GM21526 (cell line): ENCODE data around the gene CELF4.
"Not testable (repeated sequence)": the region's sequence is repeated elsewhere in the genome, so short reads cannot be mapped to it uniquely, and the experiment has no call there.

ENCODE experiments used
- ATAC-seq: cut with Tn5 transposase; IDR thresholded peaks from one replicate; pipeline ENCODE4 v1.9.1; 2021; ENCODE audit warnings: moderate library complexity; ENCODE audit not compliant: unreplicated experiment, low FRiP score

The CELF4 gene

GRCh38 chr18:37481072-37481471 lies 84.5 kb downstream of the CELF4 start:
- ATAC-seq, result no peak

DNA sequence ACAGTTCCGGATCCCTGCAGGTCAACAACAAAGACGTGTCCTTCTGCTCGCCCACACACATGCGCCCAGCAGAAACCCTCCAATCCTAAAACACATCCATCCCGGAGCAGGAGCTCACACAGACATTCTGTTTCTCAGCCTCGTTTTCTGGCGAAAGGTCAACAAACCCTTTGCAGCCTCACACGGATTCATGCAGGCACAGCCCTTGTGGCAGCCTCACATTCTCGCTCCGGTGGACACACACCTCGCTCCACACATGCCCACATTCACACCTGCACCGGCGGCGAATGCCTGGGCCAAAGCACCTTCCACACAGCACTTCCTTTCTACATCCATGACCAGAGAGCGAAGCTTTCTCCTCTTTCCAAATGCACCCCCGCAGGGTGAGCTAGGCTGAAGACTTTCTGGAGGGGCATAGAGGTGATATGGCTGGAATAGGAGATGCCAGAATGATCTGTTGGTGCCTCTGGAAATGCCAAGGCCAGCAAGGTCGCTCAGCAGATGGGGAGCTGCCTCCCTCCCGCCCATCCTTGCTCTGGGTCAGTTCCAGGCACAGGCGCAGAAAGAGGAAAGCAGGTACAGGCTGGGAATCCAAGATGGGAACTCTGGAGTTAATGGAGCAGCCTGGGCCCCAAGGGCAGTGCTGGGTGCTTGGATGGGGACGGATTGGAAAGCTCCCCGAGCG lies 88.8 kb downstream of the CELF4 start:
- no peak for ATAC-seq

- no peak for ATAC-seq
These were observed 89.4 kb downstream of the CELF4 start for GRCh38 chr18:37476182-37476581.

- ATAC-seq, result no peak
These were observed 92.3 kb downstream of the CELF4 start for GRCh38 chr18:37473195-37473840.

GRCh38 chr18:37471637-37472036 lies 94.0 kb downstream of the CELF4 start:
- no peak for ATAC-seq

GRCh38 chr18:37470986-37471385 lies 94.6 kb downstream of the CELF4 start:
- ATAC-seq, result no peak

- no peak for ATAC-seq
These were observed 98.5 kb downstream of the CELF4 start for GRCh38 chr18:37467002-37467662.

GRCh38 chr18:37465958-37466357 lies 99.6 kb downstream of the CELF4 start:
- no peak for ATAC-seq

DNA sequence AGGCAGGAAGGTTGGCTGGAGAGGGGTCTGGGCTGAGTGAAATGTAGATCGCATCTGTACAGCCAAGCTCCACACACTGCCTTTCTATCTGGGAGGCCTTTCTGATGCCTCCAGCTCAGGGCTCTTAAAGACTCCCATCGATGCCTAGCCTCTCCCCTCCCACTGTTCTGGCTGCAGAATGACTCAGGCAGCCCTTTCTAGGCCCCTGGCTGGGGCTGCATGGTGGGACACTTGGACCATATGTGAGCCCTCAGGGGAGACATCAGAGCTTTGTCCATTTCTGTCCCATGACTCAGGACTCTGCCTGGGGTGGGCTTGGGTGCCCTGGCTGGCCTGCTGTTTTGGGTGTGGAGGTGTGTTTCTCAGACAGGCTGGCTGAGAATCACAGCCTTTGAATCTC lies 101.3 kb downstream of the CELF4 start:
- no peak for ATAC-seq

GRCh38 chr18:37461329-37461728 lies 104.3 kb downstream of the CELF4 start:
- not testable (repeated sequence) for ATAC-seq

DNA sequence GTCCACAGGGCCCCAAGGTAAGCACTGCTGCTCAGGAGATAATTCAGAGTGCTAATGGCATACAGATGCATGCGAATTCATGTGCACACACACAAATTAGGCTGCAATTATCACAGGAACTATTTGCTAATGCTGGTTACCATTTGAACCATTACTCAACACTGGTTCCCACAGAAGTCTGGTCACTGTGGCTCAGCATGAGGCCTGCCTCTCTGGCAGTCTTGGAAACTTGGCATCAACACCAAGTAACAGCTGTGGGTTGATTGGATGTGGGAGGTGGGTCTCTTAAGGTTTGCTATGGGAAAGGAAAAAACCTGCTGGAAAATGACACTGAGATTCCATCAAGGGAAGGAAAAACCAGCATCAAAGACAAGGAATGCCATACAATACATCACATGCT lies 105.0 kb downstream of the CELF4 start:
- no peak for ATAC-seq

GRCh38 chr18:37458697-37459096 lies 106.9 kb downstream of the CELF4 start:
- ATAC-seq, result no peak

DNA sequence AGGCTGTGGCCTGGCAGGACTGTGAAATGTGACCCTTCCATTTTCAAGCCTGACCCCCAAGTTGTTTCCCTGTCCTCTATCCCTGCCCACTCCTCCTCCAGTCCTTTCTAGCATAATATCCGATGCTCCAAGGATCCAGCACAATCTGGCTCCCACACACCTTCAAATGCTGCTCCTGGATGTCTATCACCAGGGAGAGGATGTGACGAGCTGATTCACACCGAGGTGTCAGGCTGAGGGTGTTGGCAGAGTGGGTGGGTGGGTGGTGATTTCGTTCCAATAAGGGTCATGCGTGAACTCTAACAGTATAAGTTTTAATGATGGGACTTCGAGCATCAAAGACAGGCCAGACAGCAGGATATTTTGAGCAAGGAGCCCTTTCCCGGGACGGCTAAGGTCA lies 107.8 kb downstream of the CELF4 start:
- no peak for ATAC-seq

GRCh38 chr18:37457341-37457740 lies 108.3 kb downstream of the CELF4 start:
- no peak for ATAC-seq

DNA sequence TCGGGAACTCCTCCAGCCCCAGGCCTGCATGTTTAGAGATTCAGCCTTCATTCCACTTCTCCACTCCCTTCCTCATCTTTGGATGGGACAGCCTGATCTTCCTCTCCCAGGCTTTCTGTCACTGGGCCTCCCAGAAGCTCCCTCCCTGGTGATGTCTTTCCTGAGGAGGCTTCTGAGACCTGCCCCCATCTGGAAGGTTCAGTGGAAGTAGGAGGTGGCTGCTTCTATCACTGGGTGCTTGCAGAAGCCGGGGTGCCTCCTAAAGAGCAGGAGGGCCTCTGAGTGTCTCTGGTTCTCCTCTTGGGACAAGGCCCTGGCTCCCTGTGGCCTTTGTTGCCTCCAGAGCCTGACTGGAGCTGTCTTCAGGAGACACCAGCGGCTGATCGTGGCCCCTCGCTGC lies 108.7 kb downstream of the CELF4 start:
- no peak for ATAC-seq

DNA sequence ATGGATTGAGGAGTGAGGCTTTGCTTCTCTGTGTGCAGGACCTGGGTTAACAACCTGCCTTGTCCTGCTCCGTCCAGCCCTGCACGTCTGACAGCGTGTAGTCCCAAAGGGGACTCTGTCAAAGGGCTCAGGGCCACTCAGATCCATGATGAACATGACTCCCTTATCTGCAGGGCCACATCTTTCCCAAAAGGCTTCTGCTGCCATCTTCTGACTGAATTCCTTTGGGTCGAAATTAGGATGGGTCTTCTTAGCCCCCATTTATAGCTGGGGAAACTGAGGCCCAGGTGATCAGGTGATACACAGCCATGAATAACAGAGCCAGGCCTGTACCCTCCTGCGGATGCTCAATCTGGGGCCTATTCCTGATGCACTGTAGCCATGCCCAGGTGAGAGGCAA lies 109.2 kb downstream of the CELF4 start:
- no peak for ATAC-seq

DNA sequence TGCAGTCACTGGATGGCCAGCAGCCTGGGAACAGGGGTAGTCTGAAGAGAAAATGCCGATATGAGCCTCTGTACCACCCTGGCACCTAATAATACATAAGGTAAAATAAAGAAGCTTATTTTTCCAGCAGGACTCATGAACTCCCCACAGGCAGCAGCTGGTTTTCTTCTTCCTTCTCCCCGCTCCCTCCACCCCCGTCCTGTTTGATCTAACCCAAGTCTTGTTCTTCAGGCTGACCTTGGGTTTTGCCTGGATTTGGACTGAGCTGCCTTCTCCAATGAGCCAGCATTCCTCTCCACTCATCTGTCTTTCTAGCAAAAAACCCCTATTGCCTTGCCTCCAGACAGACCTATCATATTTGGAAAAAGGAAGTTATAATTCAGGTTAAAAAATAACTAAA lies 111.8 kb downstream of the CELF4 start:
- no peak for ATAC-seq

- no peak for ATAC-seq
These were observed 112.8 kb downstream of the CELF4 start for GRCh38 chr18:37452682-37453385.

DNA sequence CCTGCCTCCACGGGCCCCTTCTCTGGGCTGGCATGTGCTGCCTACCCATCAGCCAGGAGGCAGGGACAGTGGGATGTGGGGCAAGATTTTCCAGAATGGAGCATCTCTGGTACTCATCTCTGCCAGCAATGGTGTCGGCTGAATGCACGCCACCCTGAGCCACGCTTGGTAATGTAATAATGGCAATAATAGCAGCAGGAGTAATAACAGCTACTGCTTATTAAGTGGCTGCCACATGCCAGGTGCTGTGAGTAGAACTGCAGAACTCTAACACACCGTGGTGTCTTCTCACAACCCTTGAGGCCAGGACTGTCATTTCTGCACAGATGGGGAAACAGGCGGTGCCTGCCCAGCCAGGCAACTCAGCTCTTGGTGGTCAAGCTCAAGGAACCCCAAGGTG lies 113.6 kb downstream of the CELF4 start:
- no peak for ATAC-seq

- ATAC-seq, result no peak
These were observed 114.3 kb downstream of the CELF4 start for GRCh38 chr18:37451239-37451825.
